ENCODE data around the gene RICTOR. TPM values are rescaled to one million over a fixed set of nuclear protein-coding genes. Genes with fewer than 3 reads are reported as not detected.

RICTOR gene
- total RNA-seq, 1 experiment from 2014 or later, result 21.7 TPM

GRCh38 chr5:39052141-39052540 is 22.1 kb downstream of the RICTOR start:
- H3K27me3 ChIP-seq (ENCODE audit: insufficient read depth, low read length), result no peaks in the 10 kb centered on the region
- no peak overlapping the region for H3K4me2 ChIP-seq (ENCODE audit: low read length)
- no peaks in the 10 kb centered on the region for H3K36me3 ChIP-seq (ENCODE audit: control insufficient read depth in 1 of 2, insufficient read depth in 2 of 2, low read length in 2 of 2)
- intact Hi-C loops (cut with micrococcal nuclease), result no loop called here
- no peak overlapping the region for H2AFZ ChIP-seq (ENCODE audit: low read depth, low read length, poor library complexity, severe bottlenecking)
- no TSS peak for BruUV-seq (replicated peaks)
- H3K9me3 ChIP-seq (ENCODE audit: control insufficient read depth in 1 of 2, insufficient read depth in 1 of 2, low read depth in 1 of 2, low read length in 2 of 2), result no peaks in the 10 kb centered on the region
- no peaks in the 10 kb centered on the region for H4K20me1 ChIP-seq (ENCODE audit: insufficient read depth)
- DNase-seq (ENCODE audit: low read depth, low spot score) (no peak), ATAC-seq (no peak)
- ChIA-PET POLR2A (no interaction called here), CTCF (no interaction called here), RAD21 (ENCODE audit: low non-redundant PET in 1 of 2, low total read pairs in 2 of 2, uncharacterized antibody in 2 of 2, unreplicated experiment in 2 of 2) (no interaction called here)
- H3K27ac ChIP-seq (ENCODE audit: low read depth, low read length), result no peak overlapping the region
- H3K4me1 ChIP-seq (ENCODE audit: control insufficient read depth in 1 of 2, insufficient read depth in 2 of 2, low read length in 2 of 2), result no peaks in the 10 kb centered on the region
- TF ChIP-seq ZBTB33 (IDR thresholded peaks at IDR 0.05; ENCODE audit: extremely low read depth, insufficient replicate concordance, low read length) (no peak), ZNF274 (IDR thresholded peaks at IDR 0.05; ENCODE audit: low read depth, low read length) (no peak), ZFX (IDR thresholded peaks at IDR 0.05) (no peak), SIN3A (IDR thresholded peaks at IDR 0.05; ENCODE audit: low read depth) (no peak), YY1 (IDR thresholded peaks at IDR 0.05; ENCODE audit: extremely low read depth, insufficient replicate concordance, low read depth, low read length) (no peak), EZH2phosphoT487 (IDR thresholded peaks at IDR 0.05; ENCODE audit: borderline replicate concordance) (no peak), SP1 (IDR thresholded peaks at IDR 0.05; ENCODE audit: low read depth) (no peak), JUND (IDR thresholded peaks at IDR 0.05) (no peak), CEBPB (IDR thresholded peaks at IDR 0.05; ENCODE audit: low read depth) (no peak), EGR1 (IDR thresholded peaks at IDR 0.05; ENCODE audit: low read depth) (no peak), SRF (IDR thresholded peaks at IDR 0.05; ENCODE audit: low read depth) (no peak)
- no peak overlapping the region for H3K9ac ChIP-seq (ENCODE audit: low read length)
- H3K4me3 ChIP-seq (replicated peaks in 1 of 2; ENCODE audit: low read depth in 1 of 2, low read length in 2 of 2), result no peak overlapping the region
- no peaks in the 10 kb centered on the region for H3K9me2 ChIP-seq (ENCODE audit: insufficient read depth)
- peaks cover 37% of the 10 kb centered on the region for H3K79me2 ChIP-seq (ENCODE audit: insufficient read depth, low read length)
